Measurements from ENCODE around the gene LMNTD2.

LMNTD2 gene

DNA sequence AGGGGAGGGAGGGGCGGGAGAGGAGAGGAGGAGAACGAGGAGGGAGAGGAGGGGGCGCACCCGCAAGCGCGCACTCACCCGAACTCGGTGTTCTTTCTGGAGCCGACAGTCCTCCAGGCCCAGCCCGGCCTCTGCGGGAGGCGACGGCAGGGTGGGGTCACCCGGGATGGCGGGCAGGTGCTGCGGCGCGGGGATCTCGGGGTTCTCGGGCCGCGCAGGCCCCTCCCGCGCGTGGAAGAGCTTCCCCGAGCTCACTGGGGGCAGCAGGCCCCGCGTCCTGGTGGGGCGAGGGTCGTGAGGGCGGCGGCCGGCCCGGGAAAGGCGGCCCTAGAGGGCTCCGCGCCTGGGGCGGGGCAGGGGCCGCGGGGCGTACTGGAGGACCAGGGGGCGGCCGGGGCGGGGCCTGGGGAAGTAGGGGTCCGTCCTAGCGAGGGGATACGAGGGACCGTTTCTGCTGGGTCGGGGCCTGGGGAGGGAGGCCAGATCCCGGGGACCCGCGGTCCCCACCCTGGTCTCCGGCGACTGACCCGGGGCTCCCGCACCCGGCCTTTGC is 5.2 kb downstream of the LMNTD2 start:
- FAIRE-seq = no peak
- DNase-seq (ENCODE audit: insufficient read length, low spot score) = no peak

GRCh38 chr11:554428-555226 is 5.9 kb downstream of the LMNTD2 start:
- DNase-seq (ENCODE audit: insufficient read length, low spot score) = peak; percentile 71
- peak; percentile 60 for FAIRE-seq

DNA sequence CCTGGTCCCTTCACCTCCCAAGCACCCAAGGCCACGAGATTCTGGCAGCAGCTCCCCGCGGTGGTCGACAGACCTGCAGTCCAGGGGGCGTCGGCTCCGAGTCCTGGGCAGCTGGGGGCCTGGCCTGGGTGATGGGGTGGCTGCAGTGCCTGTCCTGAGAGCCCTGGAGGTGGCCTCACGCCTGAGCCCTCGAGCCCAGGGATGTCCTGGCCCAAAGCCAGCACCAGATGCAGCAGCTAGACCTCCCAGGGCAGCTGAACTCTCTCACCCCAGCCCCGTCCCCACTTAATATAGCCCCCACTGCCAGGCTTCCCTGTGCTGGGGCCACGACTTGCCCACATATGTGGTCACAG is 6.6 kb downstream of the LMNTD2 start:
- no peak for DNase-seq (ENCODE audit: insufficient read length, low spot score)
- FAIRE-seq = no peak

- FAIRE-seq (no peak), DNase-seq (ENCODE audit: insufficient read length, low spot score) (no peak)
Measured at GRCh38 chr11:553083-553987, 7.2 kb downstream of the LMNTD2 start.

GRCh38 chr11:551596-551995 is 8.9 kb downstream of the LMNTD2 start:
- DNase-seq (ENCODE audit: insufficient read length, low spot score) (no peak), FAIRE-seq (no peak)

DNA sequence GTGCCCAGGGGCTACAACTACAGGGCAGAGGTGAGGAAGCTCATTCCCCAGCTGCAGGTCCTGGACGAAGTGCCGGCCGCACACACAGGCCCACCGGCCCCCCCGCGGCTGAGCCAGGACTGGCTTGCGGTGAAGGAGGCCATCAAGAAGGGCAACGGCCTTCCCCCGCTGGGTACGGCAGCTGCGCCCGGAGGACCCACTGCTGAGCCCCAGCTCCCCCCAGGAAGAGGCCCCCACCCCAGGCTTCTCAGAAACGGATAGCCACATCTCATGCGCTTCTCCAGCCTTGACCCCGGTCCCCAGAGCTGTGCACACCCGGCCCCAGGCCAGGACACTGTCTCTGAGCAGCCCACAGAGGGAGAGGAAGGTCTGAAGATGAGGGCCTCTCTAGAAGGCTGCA is 9.4 kb downstream of the LMNTD2 start:
- FAIRE-seq (no peak), DNase-seq (ENCODE audit: insufficient read length, low spot score) (no peak)

DNA sequence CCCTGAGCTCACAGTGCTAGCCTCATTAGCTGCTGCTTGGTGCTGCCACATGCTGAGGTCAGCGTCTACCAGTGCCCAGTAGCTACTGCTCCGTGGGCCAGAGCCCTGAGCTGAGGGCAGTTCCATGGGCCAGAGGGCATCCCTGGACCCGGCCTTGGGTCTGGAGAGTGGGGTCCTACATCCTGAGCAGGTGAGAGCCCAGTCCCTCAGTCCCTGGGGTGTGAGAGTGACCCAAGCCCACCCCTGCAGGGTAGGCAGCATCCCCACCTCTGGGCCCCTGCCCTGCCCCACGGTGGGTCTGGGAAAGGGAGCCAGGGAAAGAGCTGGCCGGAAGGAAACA is 9.8 kb downstream of the LMNTD2 start:
- FAIRE-seq (no peak), DNase-seq (ENCODE audit: insufficient read length, low spot score) (no peak)

GRCh38 chr11:550021-550745 is 10.4 kb downstream of the LMNTD2 start:
- no peak for FAIRE-seq

GRCh38 chr11:548700-549603 is 11.6 kb downstream of the LMNTD2 start:
- DNase-seq (ENCODE audit: insufficient read length, low spot score) = no peak
- no peak for FAIRE-seq

More at GRCh38 chr11:550021-550745, 10.4 kb downstream of the LMNTD2 start:
- DNase-seq (ENCODE audit: insufficient read length, low spot score) = no peak

GRCh38 chr11:545171-545570 is 15.4 kb downstream of the LMNTD2 start:
- no peak for DNase-seq (ENCODE audit: insufficient read length, low spot score)
- FAIRE-seq = no peak

DNA sequence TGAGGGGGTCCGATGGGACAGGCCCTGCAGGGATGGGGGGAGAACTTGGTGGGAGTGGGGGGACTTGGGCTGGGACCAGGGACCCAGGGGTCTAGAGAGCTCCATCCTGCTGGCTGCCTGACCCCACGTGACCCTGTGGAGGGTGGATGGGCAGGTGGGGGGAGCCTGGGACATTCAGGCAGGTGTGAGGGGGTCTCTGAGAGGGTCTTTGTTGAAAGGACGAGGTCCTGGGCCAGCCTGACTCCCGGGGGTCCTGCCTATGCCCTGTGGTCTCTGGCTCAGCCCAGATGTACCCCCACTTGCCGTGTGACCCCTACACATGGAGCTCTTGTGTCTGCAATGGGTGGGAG is 15.7 kb downstream of the LMNTD2 start:
- no peak for FAIRE-seq

DNA sequence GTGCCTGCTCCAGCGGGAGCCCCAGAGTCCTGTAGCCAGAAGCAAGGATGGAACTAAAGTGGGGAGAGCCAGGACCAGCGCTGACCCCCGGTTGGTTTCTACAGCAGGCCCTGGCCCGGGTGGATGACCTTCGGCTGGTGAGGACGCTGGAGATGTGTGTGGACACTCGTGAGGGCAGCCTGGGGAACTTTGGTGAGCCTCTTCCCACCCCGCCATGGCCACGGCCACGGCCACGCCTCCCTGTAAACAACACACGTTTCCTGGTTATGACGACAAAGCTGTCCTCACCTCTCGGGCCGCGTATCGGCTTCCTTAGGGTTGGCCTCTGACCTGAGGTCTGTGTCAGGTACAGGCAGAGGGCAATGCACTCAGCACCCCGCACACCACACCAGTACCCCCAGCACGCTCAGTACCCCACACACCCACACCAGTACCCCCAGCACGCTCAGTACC is 19.1 kb downstream of the LMNTD2 start:
- no peak for FAIRE-seq
- DNase-seq (ENCODE audit: insufficient read length, low spot score) = no peak

More for the DNA sequence above, 15.7 kb downstream of the LMNTD2 start:
- no peak for DNase-seq (ENCODE audit: insufficient read length, low spot score)

- no peak for DNase-seq (ENCODE audit: insufficient read length, low spot score)
- FAIRE-seq = no peak
Measured at GRCh38 chr11:540583-541432, 19.7 kb downstream of the LMNTD2 start.

DNA sequence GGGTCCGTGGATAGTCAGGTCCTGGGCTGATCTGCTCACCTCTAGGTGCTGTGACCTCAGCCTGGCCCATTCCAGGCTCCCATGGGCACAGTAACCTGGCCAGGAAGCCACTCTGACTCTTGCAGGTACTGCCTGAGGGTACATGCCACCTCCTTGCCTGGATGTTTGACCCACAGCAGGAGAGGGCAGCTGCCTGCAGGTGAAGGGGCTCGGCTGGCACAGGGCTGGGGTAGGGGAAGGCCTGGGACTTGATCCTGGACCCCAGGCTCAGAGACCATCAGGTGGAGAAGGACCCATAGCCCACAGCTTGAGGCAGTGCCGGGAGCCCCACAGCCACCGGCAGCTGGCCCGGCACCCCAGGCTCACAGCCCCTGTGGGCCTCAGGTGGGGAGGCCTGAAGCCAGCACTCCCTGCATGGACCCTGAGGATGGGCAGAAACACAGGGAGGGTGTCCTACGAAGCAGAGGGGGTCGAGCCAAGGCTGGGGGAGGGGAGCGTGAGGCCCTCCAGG is 20.5 kb downstream of the LMNTD2 start:
- DNase-seq (ENCODE audit: insufficient read length, low spot score) (no peak), FAIRE-seq (no peak)

- no peak for DNase-seq (ENCODE audit: insufficient read length, low spot score)
- FAIRE-seq = no peak
Measured at GRCh38 chr11:538431-539051, 22.0 kb downstream of the LMNTD2 start.

DNA sequence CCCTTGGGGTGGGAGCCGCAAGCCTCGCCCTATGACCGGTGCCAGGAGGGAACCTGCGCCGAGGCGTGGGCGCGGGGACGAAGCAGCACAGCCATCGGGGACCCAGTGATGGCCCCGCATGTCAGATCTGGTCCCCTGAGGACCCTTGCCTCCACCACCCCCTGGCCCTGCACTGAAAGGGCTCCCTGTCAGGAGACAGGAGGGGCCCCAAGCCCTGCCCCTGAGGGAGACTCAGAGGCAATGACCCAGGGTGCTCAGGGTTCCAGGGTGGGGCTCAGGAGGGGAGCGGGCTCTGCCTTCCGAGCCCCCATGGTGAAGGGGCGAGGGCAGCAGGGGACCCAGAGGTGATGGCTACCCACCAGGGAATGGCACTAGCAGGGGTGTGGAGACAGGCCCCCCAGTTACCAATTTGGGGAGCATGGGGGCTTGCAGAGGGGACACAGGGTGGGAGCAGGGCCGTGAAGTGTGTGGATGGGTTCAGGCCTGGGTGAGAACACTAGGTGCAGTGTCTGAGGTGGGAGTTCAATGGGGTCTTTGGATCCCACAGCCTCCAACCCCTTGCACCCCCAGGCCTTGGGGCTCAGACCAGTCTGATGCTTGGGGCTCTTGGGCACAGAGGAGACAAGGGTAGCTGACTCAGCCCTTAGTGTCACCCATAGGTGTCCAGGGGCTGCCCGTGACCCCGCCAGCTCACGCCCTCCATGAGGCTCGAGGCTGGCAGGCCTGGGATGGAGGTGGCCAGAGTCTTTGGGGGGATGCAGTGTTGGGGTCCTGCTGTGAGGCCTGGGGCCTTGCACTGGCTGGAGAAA is 22.7 kb downstream of the LMNTD2 start:
- no peak for FAIRE-seq

DNA sequence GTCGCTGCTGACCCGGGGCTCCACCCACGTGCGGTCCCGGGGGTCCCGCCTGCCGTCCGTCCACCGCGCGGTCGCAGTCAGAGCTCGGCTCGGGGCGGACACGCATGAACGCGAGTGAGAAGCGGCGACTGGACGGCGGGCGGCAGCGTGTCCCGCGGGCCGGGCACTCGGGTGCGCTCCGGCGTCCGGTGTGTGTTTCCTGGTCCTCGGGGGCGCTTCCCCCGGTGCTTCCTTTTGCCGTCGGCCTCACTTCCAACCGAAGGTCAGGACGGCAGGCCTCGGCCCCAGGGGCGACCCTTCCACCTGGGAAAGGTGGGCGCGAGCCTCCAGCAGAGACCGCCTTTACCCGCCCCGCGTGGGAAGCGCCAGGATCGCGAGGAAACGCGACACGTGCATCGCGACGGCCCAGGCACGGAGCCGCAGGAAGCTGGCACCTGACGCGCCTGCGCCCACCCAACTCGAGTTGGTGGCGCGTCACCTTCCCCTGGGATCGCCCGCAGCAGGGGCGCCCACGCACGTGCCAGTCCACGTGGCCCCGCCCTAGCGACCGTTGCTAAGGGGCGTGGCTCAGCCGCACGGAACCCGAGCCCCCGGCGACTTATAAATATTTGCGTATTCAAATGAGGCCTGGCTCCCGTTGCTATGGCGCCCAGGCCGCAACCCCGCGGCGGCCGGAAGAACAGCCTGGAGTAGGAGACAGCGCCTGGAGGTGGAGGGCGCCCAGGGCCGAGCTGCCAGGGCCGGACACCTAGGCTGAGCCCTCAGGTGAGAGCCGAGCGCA is 23.5 kb downstream of the LMNTD2 start, which contains the start of gene LRRC56:
LRRC56 (plus strand) TSS at position 687 of the 781 bp plus-strand sequence. CDS start 3,158 bp downstream, outside the sequence.
- DNase-seq (ENCODE audit: insufficient read length, low spot score) (no peak), FAIRE-seq (no peak)

More for the DNA sequence above, 22.7 kb downstream of the LMNTD2 start:
- DNase-seq (ENCODE audit: insufficient read length, low spot score) = no peak

Measured in HTR-8/SVneo (cell line).